Measurements from ENCODE around the gene TEAD3.

TEAD3 gene

DNA sequence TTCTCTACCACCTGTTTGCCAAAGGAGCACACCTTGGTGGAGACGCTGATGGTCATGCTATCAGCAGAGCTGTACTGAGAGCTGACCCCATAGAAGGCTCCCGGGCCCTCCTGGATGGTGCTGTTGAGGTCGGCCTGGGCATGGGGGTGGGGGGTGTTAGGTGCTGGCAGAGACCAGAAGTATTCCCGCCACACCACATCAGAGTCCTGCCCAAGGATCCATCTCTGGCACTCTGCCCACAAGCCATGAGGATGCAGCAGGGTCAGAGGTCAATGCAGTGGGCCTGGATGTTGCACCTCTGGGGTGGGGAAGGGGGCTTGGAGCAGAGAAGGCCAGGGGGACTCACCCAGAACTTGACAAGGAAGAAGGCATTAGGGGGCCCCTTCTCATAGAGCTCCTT, 21.3 kb downstream of the TEAD3 start:
- no peak for DNase-seq (ENCODE audit: low spot score)

DNA sequence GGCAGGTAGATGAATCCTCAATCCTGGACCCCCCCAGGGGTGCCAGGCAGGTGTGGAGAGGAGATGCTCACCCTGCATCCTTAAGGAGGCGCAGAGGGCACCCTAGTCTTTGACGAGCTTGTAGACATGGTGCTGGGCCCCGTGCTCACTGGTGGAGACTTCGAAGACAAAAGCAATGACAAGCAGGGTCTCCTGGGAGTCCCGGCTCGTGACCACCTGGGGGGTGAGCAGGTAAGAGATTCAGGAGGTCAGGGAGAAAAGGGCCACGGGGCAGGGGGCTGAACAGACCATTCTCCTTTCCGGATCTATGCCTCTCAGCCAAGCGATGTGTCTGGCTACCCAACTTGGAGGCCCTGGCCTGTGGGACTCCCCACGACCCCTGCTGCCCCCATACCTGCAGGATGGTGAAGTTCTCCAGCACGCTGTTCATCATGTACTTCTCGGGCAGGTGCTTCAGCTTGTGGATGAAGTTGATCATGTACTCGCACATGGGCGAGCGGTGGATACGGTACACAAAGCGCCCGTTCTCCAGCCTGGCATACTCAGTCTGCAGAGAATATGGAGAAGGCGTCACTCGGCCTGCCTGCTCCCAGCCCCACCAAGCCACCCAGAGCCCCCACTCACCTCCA, 21.8 kb downstream of the TEAD3 start:
- DNase-seq (ENCODE audit: low spot score): no peak

DNA sequence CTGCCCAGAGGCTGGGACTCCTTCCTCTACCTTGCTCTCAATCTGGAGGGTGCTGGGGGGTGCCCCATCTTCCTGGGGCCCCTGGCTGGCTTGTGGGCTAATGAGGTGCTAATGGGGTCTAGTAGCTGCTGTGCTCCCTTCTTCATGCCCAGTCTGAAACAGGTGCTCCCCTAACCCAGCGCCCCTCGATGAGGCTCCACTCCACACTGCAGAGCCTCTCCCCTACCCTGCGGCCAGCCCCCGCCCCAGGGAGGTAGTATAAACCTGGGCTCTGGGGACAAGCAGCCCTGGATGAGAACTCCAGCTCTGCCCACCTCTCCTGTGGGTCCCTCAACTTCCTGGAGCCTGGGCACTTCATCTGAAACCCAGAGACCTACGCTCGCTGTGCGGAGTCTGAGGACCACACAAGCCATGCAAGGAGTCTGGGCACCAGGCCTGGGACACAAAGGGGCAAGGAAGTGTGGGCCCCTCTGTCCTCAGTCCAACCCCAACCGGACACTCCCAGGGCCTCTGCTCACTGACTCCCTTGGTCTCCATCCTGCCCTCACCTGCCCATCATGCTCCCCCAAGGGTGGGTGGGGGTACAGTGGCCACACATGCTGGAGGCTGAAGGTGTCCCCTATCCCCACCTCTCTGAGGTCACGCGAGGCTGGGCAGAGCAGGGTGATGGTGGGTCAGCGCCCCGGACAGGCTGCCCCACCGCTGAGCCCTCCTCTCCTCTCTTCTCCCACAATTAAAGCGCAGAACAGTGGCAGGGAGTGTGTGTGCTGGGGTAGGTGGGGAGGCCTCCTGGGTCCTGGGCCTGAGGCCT, 22.5 kb downstream of the TEAD3 start:
- no peak for DNase-seq (ENCODE audit: low spot score)

GRCh38 chr6:35473850-35474130, 23.1 kb downstream of the TEAD3 start:
- DNase-seq (ENCODE audit: low spot score): no peak

GRCh38 chr6:35473075-35473849, 23.6 kb downstream of the TEAD3 start:
- no peak for DNase-seq (ENCODE audit: low spot score)

- no peak for DNase-seq (ENCODE audit: low spot score)
These were observed 25.0 kb downstream of the TEAD3 start for GRCh38 chr6:35471836-35472345.

- no peak for DNase-seq (ENCODE audit: low spot score)
These were observed 26.2 kb downstream of the TEAD3 start for GRCh38 chr6:35470663-35471120.

GRCh38 chr6:35469751-35470662, 26.9 kb downstream of the TEAD3 start:
- DNase-seq (ENCODE audit: low spot score): no peak

DNA sequence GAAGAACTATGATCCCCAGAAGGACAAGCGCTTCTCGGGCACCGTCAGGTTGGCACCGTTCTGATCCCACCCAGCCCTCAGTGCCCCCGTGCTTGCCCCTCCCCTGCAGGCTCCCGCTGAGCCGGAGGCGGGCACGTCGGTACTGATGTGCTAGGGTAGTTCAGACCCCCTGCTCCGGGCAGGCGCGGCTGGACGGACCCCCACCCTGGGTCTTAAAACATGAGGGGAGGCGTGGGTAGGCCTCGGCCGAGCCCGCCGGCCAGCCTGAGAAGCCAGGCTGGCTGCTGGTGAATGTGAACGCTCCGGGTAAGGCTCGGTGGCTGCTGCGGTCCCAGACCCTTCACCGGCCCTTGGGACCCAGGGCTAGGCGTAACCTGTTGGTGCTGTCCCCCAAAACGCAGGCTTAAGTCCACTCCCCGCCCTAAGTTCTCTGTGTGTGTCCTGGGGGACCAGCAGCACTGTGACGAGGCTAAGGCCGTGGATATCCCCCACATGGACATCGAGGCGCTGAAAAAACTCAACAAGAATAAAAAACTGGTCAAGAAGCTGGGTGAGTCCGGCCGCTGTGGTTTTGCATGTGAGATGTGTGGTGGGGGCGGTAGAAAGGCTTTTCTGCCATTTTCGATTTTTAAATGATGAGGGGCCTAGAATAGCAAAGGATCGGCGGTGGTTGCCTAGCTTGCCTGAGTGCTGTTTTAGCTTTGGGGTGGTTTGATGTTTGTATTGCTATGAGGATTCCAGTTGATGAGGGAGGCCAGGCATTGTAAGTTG, 27.7 kb downstream of the TEAD3 start:
- no peak for DNase-seq (ENCODE audit: low spot score)

DNA sequence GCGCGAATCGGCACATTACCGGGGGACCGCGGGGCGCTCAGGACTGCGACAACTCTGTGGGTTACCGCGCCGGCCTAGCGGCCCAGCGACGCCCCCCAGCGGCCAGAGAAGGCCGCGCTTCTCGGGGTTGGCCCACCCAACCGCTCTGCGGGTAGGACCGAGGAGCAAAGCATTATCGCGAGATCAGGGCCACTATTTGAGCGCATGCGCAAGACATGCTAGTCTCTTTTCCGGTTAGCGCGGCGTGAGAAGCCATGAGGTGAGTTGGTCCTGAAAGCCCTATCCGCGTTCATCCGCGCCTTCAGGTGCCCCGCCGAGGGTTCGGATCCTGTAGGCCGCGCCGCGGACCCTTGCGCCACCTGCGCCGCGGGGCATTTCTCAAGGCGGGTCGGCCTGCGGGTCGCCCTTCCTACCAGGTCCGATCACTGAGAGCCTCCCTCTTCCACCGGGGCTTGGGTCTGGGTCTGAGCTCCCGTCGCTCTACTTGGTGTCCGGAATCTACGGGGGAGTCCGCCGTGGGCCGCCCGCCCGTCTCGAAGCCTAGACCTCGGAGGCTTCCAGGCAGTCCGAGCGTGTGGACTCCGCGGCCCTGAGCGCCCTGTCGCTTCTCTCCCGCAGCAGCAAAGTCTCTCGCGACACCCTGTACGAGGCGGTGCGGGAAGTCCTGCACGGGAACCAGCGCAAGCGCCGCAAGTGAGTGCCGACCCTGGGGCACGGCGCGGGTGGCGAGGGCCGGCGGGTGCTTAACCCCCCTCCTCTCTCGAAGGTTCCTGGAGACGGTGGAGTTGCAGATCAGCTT, 28.5 kb downstream of the TEAD3 start, which contains the start of gene RPL10A:
Gene RPL10A (plus strand): TSS at position 221 of the 799 bp plus-strand sequence. CDS start 34 bp downstream, at position 255.
- DNase-seq (ENCODE audit: low spot score): peak; percentile 95

DNA sequence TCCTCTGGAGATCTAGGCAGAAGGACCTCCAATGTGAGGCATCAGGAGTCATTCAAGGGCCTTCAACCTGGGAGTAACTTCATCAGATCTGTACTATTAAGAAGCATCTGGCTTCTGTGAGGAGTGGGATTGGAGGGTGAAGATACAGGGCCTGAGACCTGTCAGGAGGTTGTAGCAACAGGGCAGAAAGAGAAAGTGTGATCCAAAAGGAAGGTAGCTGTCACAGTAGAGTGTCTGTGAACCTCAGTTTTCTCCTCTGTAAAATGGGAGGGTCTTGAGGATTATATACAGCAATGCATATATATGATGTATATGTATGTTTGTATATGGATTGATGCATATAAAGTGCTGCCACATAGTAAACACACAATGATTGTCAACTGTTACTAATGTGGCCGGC, 31.2 kb downstream of the TEAD3 start:
- DNase-seq (ENCODE audit: low spot score): no peak

GRCh38 chr6:35463292-35463691, 33.6 kb downstream of the TEAD3 start:
- DNase-seq (ENCODE audit: low spot score): no peak

DNA sequence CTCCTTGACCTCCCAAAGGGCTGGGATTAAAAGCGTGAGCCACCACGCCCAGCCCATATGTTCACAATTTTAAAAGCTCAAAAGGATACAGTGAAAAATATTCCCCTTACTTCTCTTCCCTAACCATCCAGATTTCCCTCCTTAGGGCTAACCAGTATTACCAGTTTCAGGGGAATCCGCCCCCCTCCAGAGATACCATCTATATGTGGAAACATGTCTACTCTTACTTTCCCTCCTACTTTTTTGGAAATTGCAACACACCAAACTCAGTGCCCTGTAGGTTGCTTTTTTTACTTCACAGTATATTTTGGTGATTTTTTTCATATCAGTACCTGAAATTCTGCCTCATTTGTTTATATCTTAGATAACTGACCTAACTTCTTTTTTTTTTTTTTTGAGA, 35.6 kb downstream of the TEAD3 start:
- DNase-seq (ENCODE audit: low spot score): no peak

GRCh38 chr6:35457907-35458306, 39.0 kb downstream of the TEAD3 start:
- DNase-seq (ENCODE audit: low spot score): no peak

DNA sequence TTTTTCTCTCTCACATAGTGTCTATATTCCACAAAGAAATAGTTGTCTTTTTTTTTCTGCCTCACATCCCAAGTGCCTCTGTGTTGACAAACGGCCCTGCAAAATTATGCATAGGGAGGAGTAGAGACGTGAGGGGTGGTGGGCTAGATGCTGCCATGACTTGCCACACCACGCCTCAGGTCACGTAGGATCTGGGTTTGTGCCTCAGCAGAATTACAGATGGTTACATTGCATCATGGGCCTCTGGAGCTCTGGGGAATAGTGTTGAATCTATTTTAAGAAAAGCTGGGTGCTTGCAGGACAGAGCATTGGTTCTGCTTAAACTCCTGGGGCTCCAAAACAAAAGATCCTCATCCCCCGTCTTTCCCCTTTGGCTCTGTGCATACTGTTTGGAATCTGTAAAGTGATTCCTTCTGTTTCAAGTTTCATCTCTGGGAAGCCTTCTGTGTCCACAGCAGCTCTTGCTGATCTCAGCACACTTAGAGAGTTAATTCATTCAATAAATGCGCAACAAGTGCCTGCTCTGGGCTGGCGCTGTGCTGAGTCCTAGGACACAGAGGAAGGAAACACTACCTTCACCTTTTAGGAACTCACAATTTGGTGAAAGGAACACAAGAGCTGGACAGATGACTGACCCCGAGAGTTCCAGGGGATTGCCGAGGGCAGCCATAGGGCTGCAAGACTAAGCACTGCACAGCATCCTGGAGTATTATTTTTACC, 42.3 kb downstream of the TEAD3 start:
- DNase-seq (ENCODE audit: low spot score): no peak

DNA sequence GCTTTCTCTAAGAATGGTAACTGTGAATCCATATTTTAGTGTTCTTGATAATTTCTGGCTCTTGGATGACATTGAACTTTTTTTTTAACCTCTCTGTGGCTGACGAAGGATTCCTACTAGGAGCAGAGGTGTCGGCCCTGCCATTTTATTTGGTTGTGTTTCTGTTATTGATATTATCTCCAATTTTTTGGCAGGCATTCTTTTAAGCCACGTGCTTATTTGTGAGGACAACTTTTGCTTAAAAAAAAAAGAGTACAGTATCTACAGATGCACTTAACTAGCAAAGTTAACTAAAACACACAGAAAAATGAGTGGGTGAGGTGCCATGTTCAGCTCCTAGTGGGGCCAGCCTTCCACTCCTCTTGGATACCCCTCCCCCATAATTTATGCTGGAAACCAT, 43.6 kb downstream of the TEAD3 start:
- no peak for DNase-seq (ENCODE audit: low spot score)

- peak; percentile 98 for DNase-seq (ENCODE audit: low spot score)
These were observed 44.4 kb downstream of the TEAD3 start, which contains the start of gene FANCE for GRCh38 chr6:35452183-35453090. FANCE (plus strand) TSS chr6:35452338; CDS start chr6:35452546, 208 bp downstream.
